ENCODE measurements around the gene PKD2L2.

- TF ChIP-seq CTCF (IDR thresholded peaks at IDR 0.05; ENCODE audit: low read depth, low read length, missing input control) (no peak), MAX (IDR thresholded peaks at IDR 0.05) (no peak), GABPA (IDR thresholded peaks at IDR 0.05 in 1 of 2, conservative IDR thresholded peaks at IDR 0.05 in 1 of 2) (no peak), TAF1 (conservative IDR thresholded peaks at IDR 0.05) (no peak), ATF3 (IDR thresholded peaks at IDR 0.05) (no peak), REST (IDR thresholded peaks at IDR 0.05) (no peak), SP1 (IDR thresholded peaks at IDR 0.05) (no peak), RXRA (IDR thresholded peaks at IDR 0.05) (no peak), YY1 (IDR thresholded peaks at IDR 0.05) (no peak)
Measured at GRCh38 chr5:137960819-137961218, 71.6 kb downstream of the PKD2L2 start.

All from liver (tissue), 3 donors.